K562 (cell line): ENCODE measurements around the gene SKIC3. TPM values are rescaled to one million over a fixed set of nuclear protein-coding genes. Genes with fewer than 3 reads are reported as not detected.
A peak's percentile ranks its signal among the peaks of the same experiment; 100 is the strongest.

ENCODE experiments used
- CBX1 ChIP-seq: sonication (generic); IDR thresholded peaks from 2 replicates; pipeline ENCODE4 v1.6.1; 2016; ENCODE audit warnings: antibody characterized with exemption, low read depth, mild to moderate bottlenecking
- CC2D1A ChIP-seq: fragments of 450-650 bp; IDR thresholded peaks from 2 replicates; pipeline ENCODE4 v1.6.1; 2017; ENCODE audit warnings: mild to moderate bottlenecking
- CEBPG ChIP-seq, 3 experiments: fragments of 200-800 bp in 1 of 3; sonication (Bioruptor generic) in 1 of 3; sonication (generic) in 1 of 3; formaldehyde crosslinking in 1 of 3; IDR thresholded peaks in 2 of 3; conservative IDR thresholded peaks in 1 of 3; 2 replicates each; pipeline versions ENCODE4 v1.6.1 to v1.8.0; 2016 to 2022; ENCODE audit warnings: missing compliant biosample characterization in 2 of 3, missing genetic modification characterization in 2 of 3, mild to moderate bottlenecking in 1 of 3, missing genetic modification reagents in 1 of 3
- CREB1 ChIP-seq, 2 experiments: sonication (generic) in 1 of 2; formaldehyde crosslinking in 1 of 2; IDR thresholded peaks; 2 replicates each; pipeline versions ENCODE4 v1.6.1 to v1.8.0; 2012 to 2022; ENCODE audit warnings: inconsistent platforms in 1 of 2, mild to moderate bottlenecking in 1 of 2, missing genetic modification reagents in 1 of 2, moderate library complexity in 1 of 2
- CREM ChIP-seq: IDR thresholded peaks from 2 replicates; pipeline ENCODE4 v1.6.1; 2014; ENCODE audit warnings: antibody characterized with exemption, low read depth
- DIDO1 ChIP-seq: fragments of 450-650 bp; IDR thresholded peaks from 2 replicates; pipeline ENCODE4 v1.6.1; 2016; ENCODE audit warnings: low read depth, missing biosample characterization, missing genetic modification characterization
- EP400 ChIP-seq: fragments of 450-650 bp; IDR thresholded peaks from 2 replicates; pipeline ENCODE4 v1.6.1; 2017; ENCODE audit warnings: antibody characterized with exemption, mild to moderate bottlenecking, moderate library complexity
- FOXA3 ChIP-seq, 2 experiments: fragments of 450-650 bp in 1 of 2; sonication (generic) in 1 of 2; formaldehyde crosslinking; IDR thresholded peaks in 1 of 2; conservative IDR thresholded peaks in 1 of 2; 2 replicates each; pipeline versions ENCODE4 v1.4.0 to v1.8.0; 2020 to 2022; ENCODE audit warnings: mild to moderate bottlenecking in 2 of 2, missing genetic modification reagents in 1 of 2
- HIVEP1 ChIP-seq: fragments of 250-450 bp; sonication (Bioruptor Pico); IDR thresholded peaks from 2 replicates; pipeline ENCODE4 v1.4.0; 2020; ENCODE audit warnings: mild to moderate bottlenecking
- KLF13 ChIP-seq: fragments of 450-650 bp; IDR thresholded peaks from 2 replicates; pipeline ENCODE4 v1.6.1; 2016; ENCODE audit warnings: missing genetic modification characterization, low read depth, mild to moderate bottlenecking, missing compliant biosample characterization, moderate library complexity, borderline replicate concordance
- L3MBTL2 ChIP-seq: fragments of 450-650 bp; IDR thresholded peaks from 2 replicates; pipeline ENCODE4 v1.6.1; 2016; ENCODE audit warnings: mild to moderate bottlenecking, moderate library complexity
- NONO ChIP-seq, 2 experiments: fragments of 200-400 bp in 1 of 2; fragments of 450-650 bp in 1 of 2; formaldehyde crosslinking in 1 of 2; IDR thresholded peaks; 2 replicates each; pipeline ENCODE4 v1.6.1; 2017; ENCODE audit warnings: low read depth in 2 of 2, mild to moderate bottlenecking in 2 of 2, moderate library complexity in 2 of 2, low read length in 1 of 2
- POLR2G ChIP-seq: fragments of 200-400 bp; formaldehyde crosslinking; IDR thresholded peaks from 2 replicates; pipeline ENCODE4 v1.6.1; 2017; ENCODE audit warnings: low read depth, mild to moderate bottlenecking, antibody characterized with exemption, low read length, moderate library complexity
- SIN3B ChIP-seq: fragments of 450-650 bp; IDR thresholded peaks from 2 replicates; pipeline ENCODE4 v1.6.1; 2017; ENCODE audit warnings: low read depth, mild to moderate bottlenecking, moderate library complexity
- SP1 ChIP-seq: sonication (generic); formaldehyde crosslinking; IDR thresholded peaks from 2 replicates; pipeline ENCODE4 v1.8.1; 2022; ENCODE audit warnings: mild to moderate bottlenecking, missing genetic modification reagents
- ZNF134 ChIP-seq: fragments of 250-450 bp; sonication (Bioruptor Pico); conservative IDR thresholded peaks from 2 replicates; pipeline ENCODE4 v1.4.0; 2020
- ZNF583 ChIP-seq: fragments of 250-450 bp; sonication (Bioruptor Pico); IDR thresholded peaks from 2 replicates; pipeline ENCODE4 v1.4.0; 2020
- ZNF695 ChIP-seq: fragments of 450-650 bp; formaldehyde crosslinking; IDR thresholded peaks from 2 replicates; pipeline ENCODE4 v1.4.0; 2020; ENCODE audit warnings: mild to moderate bottlenecking, moderate library complexity
- polyA plus RNA-seq, 8 experiments: library from polyadenylated mRNA; depleted of rRNA in 4 of 8; stranded (reverse) in 5 of 8; unstranded in 3 of 8; fragments of >200 nt; fragmentation: Nextera tagmentation in 2 of 8; fragmentation: Illumina TruSeq in 1 of 8; extraction: Ambion mirVana in 2 of 8; extraction: Trizol in 1 of 8; gene quantifications; 2 replicates each; pipeline versions ENCODE4 v1.2.1 to v1.2.3, GENCODE V29; 2011 to 2014; ENCODE audit warnings: inconsistent platforms in 1 of 8, missing spikeins in 1 of 8
- total RNA-seq, 7 experiments: library from RNA; depleted of rRNA in 6 of 7; stranded (reverse); fragments of >200 nt in 6 of 7; fragmentation: Illumina TruSeq in 2 of 7; extraction: Trizol in 2 of 7; gene quantifications; 2 replicates each; pipeline versions ENCODE4 v1.2.1 to v1.2.3, GENCODE V29; 2011 to 2021; ENCODE audit warnings: low replicate concordance in 1 of 7
- TF ChIP-seq, protein P1 (sequence below): sonication (generic); formaldehyde crosslinking; IDR thresholded peaks from 2 replicates; pipeline ENCODE4 v1.5.0; 2020; ENCODE audit warnings: missing genetic modification reagents
- TF ChIP-seq, protein P2 (sequence below): conservative IDR thresholded peaks from 2 replicates; pipeline ENCODE4 v1.6.1; 2011; ENCODE audit warnings: low read depth, mild to moderate bottlenecking, low read length; ENCODE audit not compliant: control insufficient read depth
- TF ChIP-seq, protein P3 (sequence below): fragments of 450-650 bp; IDR thresholded peaks from 2 replicates; pipeline ENCODE4 v1.6.1; 2016; ENCODE audit warnings: missing biosample characterization, missing genetic modification characterization
- TF ChIP-seq, protein P4 (sequence below): fragments of 200-800 bp; sonication (Bioruptor generic); IDR thresholded peaks from 2 replicates; pipeline ENCODE4 v1.6.1; 2017; ENCODE audit warnings: missing genetic modification characterization, missing compliant biosample characterization

SKIC3 gene
- total and polyA plus RNA-seq, 9 of the 15 experiments (the other 6 are each of a cell fraction or from before 2014, with no cell fraction given), result 30.7 to 72.4 (median 44.1) TPM

DNA sequence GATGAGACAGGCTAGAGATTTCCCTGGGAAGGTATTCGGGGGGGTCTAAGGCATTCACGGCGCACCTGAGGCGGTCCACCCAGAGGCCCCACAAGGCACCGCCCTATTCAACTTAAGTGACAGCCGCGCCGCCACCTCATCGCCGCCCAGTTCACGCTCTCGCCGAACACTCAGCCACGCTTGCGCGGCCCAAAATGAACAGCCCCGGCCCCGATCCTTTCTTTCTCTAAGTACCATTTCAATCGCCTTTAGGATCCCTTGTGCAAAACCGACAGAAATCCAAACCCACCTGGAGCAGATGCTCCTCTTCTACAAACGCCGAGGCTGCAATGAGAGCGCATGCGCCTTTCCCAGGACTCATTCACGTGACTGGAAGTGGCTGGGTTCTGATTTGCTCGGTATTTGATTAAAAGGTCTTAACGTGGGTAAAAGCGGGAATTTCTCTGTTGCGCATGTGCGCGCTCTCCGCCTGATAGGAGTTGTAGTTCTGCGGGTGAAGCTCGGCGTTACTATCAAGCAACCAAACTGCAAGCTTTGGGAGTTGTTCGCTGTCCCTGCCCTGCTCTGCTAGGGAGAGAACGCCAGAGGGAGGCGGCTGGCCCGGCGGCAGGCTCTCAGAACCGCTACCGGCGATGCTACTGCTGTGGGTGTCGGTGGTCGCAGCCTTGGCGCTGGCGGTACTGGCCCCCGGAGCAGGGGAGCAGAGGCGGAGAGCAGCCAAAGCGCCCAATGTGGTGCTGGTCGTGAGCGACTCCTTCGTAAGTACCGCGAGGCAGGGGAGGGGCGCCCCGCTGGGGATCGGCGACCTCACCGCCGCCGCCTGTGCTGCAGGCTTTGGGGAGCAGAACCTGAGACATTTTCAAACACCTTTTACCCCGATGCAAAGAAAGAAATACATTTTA lies at the start of gene SKIC3, which contains the start of gene ARSK (continued):
- TF ChIP-seq KLF13 (tag) (no peak), POLR2G (peak; percentile 98), NONO (IDR thresholded peaks at IDR 0.05; ENCODE audit: low read depth in 2 of 2, low read length in 1 of 2) (peak; percentile 4 to 37; a peak in 1 of 4 replicates), FOXA3 (CRISPR knock-in tag; conservative IDR thresholded peaks at IDR 0.05 in 1 of 2, IDR thresholded peaks at IDR 0.05 in 1 of 2) (0 out of 4 replicates have a peak, but pooled peaks of 1 of the 2 experiments have one; percentile 50), HIVEP1 (0 out of 2 replicates have a peak, but pooled peaks have one; percentile 27), SP1 (CRISPR knock-in tag) (peak; percentile 76), EP400 (peak; percentile 95), CREB1 (IDR thresholded peaks at IDR 0.05) (no peak), CREB1 (CRISPR knock-in tag; IDR thresholded peaks at IDR 0.05) (peak; percentile 34), ZNF695 (CRISPR knock-in tag) (0 out of 2 replicates have a peak, but pooled peaks have one; percentile 33), CC2D1A (no peak), ZNF583 (peak; percentile 45; the same call in 1 of the 2 replicates), L3MBTL2 (peak; percentile 94), SIN3B (peak; percentile 18; the same call in 1 of the 2 replicates), CBX1 (peak; percentile 23; the same call in 1 of the 2 replicates), CREM (peak; percentile 27), CEBPG (CRISPR knock-in tag; IDR thresholded peaks at IDR 0.05) (peak; percentile 80; the same call in 1 of the 2 replicates), CEBPG (tag; conservative IDR thresholded peaks at IDR 0.05 in 1 of 2, IDR thresholded peaks at IDR 0.05 in 1 of 2) (no peak), ZNF134 (0 out of 2 replicates have a peak, but pooled peaks have one; percentile 18), DIDO1 (tag) (peak; percentile 66; the same call in 1 of the 2 replicates)
- TF ChIP-seq, protein P1, sequence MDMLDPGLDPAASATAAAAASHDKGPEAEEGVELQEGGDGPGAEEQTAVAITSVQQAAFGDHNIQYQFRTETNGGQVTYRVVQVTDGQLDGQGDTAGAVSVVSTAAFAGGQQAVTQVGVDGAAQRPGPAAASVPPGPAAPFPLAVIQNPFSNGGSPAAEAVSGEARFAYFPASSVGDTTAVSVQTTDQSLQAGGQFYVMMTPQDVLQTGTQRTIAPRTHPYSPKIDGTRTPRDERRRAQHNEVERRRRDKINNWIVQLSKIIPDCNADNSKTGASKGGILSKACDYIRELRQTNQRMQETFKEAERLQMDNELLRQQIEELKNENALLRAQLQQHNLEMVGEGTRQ (CRISPR knock-in tag), result peak; percentile 94
- TF ChIP-seq, protein P2, sequence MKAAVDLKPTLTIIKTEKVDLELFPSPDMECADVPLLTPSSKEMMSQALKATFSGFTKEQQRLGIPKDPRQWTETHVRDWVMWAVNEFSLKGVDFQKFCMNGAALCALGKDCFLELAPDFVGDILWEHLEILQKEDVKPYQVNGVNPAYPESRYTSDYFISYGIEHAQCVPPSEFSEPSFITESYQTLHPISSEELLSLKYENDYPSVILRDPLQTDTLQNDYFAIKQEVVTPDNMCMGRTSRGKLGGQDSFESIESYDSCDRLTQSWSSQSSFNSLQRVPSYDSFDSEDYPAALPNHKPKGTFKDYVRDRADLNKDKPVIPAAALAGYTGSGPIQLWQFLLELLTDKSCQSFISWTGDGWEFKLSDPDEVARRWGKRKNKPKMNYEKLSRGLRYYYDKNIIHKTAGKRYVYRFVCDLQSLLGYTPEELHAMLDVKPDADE, result peak; percentile 61; the same call in 1 of the 2 replicates
- TF ChIP-seq, protein P3, sequence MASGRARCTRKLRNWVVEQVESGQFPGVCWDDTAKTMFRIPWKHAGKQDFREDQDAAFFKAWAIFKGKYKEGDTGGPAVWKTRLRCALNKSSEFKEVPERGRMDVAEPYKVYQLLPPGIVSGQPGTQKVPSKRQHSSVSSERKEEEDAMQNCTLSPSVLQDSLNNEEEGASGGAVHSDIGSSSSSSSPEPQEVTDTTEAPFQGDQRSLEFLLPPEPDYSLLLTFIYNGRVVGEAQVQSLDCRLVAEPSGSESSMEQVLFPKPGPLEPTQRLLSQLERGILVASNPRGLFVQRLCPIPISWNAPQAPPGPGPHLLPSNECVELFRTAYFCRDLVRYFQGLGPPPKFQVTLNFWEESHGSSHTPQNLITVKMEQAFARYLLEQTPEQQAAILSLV (tag), result no peak
- TF ChIP-seq, protein P4, sequence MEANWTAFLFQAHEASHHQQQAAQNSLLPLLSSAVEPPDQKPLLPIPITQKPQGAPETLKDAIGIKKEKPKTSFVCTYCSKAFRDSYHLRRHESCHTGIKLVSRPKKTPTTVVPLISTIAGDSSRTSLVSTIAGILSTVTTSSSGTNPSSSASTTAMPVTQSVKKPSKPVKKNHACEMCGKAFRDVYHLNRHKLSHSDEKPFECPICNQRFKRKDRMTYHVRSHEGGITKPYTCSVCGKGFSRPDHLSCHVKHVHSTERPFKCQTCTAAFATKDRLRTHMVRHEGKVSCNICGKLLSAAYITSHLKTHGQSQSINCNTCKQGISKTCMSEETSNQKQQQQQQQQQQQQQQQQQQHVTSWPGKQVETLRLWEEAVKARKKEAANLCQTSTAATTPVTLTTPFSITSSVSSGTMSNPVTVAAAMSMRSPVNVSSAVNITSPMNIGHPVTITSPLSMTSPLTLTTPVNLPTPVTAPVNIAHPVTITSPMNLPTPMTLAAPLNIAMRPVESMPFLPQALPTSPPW (CRISPR knock-in tag), result peak; percentile 92
